HEK293T (cell line): ENCODE data around the gene LRRC8A.

Experiments used
- ARNT ChIP-seq: fragments of 450-650 bp; IDR thresholded peaks from 2 replicates; pipeline ENCODE4 v1.6.1; 2017; ENCODE audit warnings: mild to moderate bottlenecking
- BHLHE40 ChIP-seq: fragments of 450-650 bp; IDR thresholded peaks from 2 replicates; pipeline ENCODE4 v1.6.1; 2016; ENCODE audit warnings: mild to moderate bottlenecking, moderate library complexity, borderline replicate concordance
- FOXA1 ChIP-seq: fragments of 450-650 bp; IDR thresholded peaks from 2 replicates; pipeline ENCODE4 v1.6.1; 2016; ENCODE audit warnings: mild to moderate bottlenecking
- FOXK2 ChIP-seq: fragments of 450-650 bp; IDR thresholded peaks from 2 replicates; pipeline ENCODE4 v1.6.1; 2016; ENCODE audit warnings: mild to moderate bottlenecking
- FOXM1 ChIP-seq: fragments of 450-650 bp; IDR thresholded peaks from 2 replicates; pipeline ENCODE4 v1.6.1; 2017; ENCODE audit warnings: mild to moderate bottlenecking, borderline replicate concordance
- L3MBTL2 ChIP-seq: fragments of 450-650 bp; conservative IDR thresholded peaks from 2 replicates; pipeline ENCODE4 v1.6.1; 2016; ENCODE audit warnings: mild to moderate bottlenecking
- ZNF384 ChIP-seq: fragments of 450-650 bp; IDR thresholded peaks from 2 replicates; pipeline ENCODE4 v1.6.1; 2016

DNA sequence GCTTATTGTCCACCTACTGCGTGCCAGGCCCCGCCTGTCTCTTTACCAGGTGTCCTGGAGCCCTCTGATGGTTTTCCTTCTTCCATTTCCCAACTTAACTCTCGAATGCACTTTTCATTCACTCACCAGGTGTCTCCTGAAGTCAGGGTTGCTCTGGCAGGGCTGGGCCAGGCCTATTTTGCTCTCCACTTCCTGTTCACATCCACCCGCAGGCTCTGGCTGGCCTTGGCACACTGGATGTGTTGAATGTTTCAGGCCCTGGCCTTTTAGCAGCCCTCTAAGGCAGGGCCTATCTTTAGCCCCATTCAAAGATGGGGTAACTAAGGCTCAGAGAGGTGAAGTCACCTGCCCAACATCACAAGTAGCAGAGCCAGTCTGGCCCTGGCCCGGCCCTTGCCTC lies 16.4 kb downstream of the LRRC8A start:
- TF ChIP-seq FOXK2 (no peak), ZNF384 (no peak), FOXA1 (no peak), ARNT (no peak), BHLHE40 (no peak), FOXM1 (no peak), L3MBTL2 (no peak)
